HG03103 (cell line): Measurements from ENCODE around the gene TEAD1.
A peak's percentile ranks its signal among the peaks of the same experiment; 100 is the strongest.

ENCODE experiments used
- ATAC-seq: cut with Tn5 transposase; IDR thresholded peaks from one replicate; pipeline ENCODE4 v1.9.1; 2021; ENCODE audit warnings: low read depth; ENCODE audit not compliant: unreplicated experiment

TEAD1 gene

GRCh38 chr11:12673924-12674570 lies at the start of gene TEAD1:
Gene TEAD1 (plus strand): TSS chr11:12674421.
- ATAC-seq: peak; percentile 68

GRCh38 chr11:12624595-12624994 lies 49.6 kb upstream of the TEAD1 start:
- no peak for ATAC-seq

- ATAC-seq: no peak
Measured at GRCh38 chr11:12625438-12626071, 48.7 kb upstream of the TEAD1 start.

GRCh38 chr11:12626616-12627015 lies 47.6 kb upstream of the TEAD1 start:
- no peak for ATAC-seq

GRCh38 chr11:12628314-12628713 lies 45.9 kb upstream of the TEAD1 start:
- no peak for ATAC-seq

- ATAC-seq: no peak
Measured at GRCh38 chr11:12629601-12630313, 44.5 kb upstream of the TEAD1 start.

- no peak for ATAC-seq
Measured at GRCh38 chr11:12631651-12632050, 42.6 kb upstream of the TEAD1 start.

GRCh38 chr11:12634329-12634728 lies 39.9 kb upstream of the TEAD1 start:
- ATAC-seq: no peak

GRCh38 chr11:12636871-12637410 lies 37.3 kb upstream of the TEAD1 start:
- ATAC-seq: no peak

- no peak for ATAC-seq
Measured at GRCh38 chr11:12639388-12639787, 34.8 kb upstream of the TEAD1 start.

GRCh38 chr11:12640355-12640754 lies 33.9 kb upstream of the TEAD1 start:
- no peak for ATAC-seq

- no peak for ATAC-seq
Measured at GRCh38 chr11:12640926-12641849, 33.0 kb upstream of the TEAD1 start.

GRCh38 chr11:12642040-12642439 lies 32.2 kb upstream of the TEAD1 start:
- no peak for ATAC-seq

- no peak for ATAC-seq
Measured at GRCh38 chr11:12642806-12643428, 31.3 kb upstream of the TEAD1 start.

GRCh38 chr11:12646478-12646877 lies 27.7 kb upstream of the TEAD1 start:
- ATAC-seq: no peak

GRCh38 chr11:12653729-12654128 lies 20.5 kb upstream of the TEAD1 start:
- ATAC-seq: no peak

GRCh38 chr11:12655842-12656241 lies 18.4 kb upstream of the TEAD1 start:
- ATAC-seq: no peak

GRCh38 chr11:12657336-12657735 lies 16.9 kb upstream of the TEAD1 start:
- no peak for ATAC-seq

GRCh38 chr11:12657981-12658380 lies 16.2 kb upstream of the TEAD1 start:
- no peak for ATAC-seq

- ATAC-seq: no peak
Measured at GRCh38 chr11:12662101-12662689, 12.0 kb upstream of the TEAD1 start.
